GM12878 (cell line): ENCODE data around the gene FAM193A. TPM values are rescaled to one million over a fixed set of nuclear protein-coding genes. Genes with fewer than 3 reads are reported as not detected.

Experiments used
- ATAC-seq: fragments of 200-7000 bp; cut with Tn5 transposase; 3 replicates; pipeline ENCODE4 v1.9.1; 2020; ENCODE audit warnings: mild to moderate bottlenecking, moderate library complexity
- BruUV-seq: library from RNA; stranded (reverse); fragments of 400-500 nt; replicated peaks from 2 replicates; lab custom pipeline; 2021; lab: Mats Ljungman, UMichigan
- CTCF ChIA-PET: fragments of 300-600 bp; sonication (Branson Sonifier 250); formaldehyde crosslinking; extraction: SDS; loops from one replicate; lab custom pipeline; 2021; ENCODE audit warnings: inconsistent platforms; lab: Yijun Ruan, JAX
- POLR2A ChIA-PET: fragments of 350-600 bp; formaldehyde crosslinking; extraction: SDS; loops from one replicate; lab custom pipeline; 2021; ENCODE audit warnings: inconsistent platforms; lab: Charles Lee
- RAD21 ChIA-PET: fragments of 300-600 bp; sonication (Branson Sonifier 250); formaldehyde crosslinking; loops from one replicate; lab custom pipeline; 2023; ENCODE audit warnings: antibody characterized with exemption; ENCODE audit not compliant: unreplicated experiment; lab: Charles Lee
- SMC1A ChIA-PET: fragments of 300-600 bp; sonication (Branson Sonifier 250); formaldehyde crosslinking; loops from one replicate; lab custom pipeline; 2023; ENCODE audit not compliant: unreplicated experiment, uncharacterized antibody; lab: Charles Lee
- DNase-seq: peaks from one replicate; pipeline ENCODE4 v3.0.0-alpha.2; 2011; ENCODE audit warnings: low read depth, low spot score
- FAIRE-seq: peaks from 3 replicates; lab custom pipeline; 2011; peaks lifted over from hg19 to GRCh38; lab: Jason Lieb, UNC
- H2AFZ ChIP-seq: 2 replicates; pipeline ENCODE4 v1.6.0; 2011; ENCODE audit warnings: low read depth, low read length, control low read depth; ENCODE audit not compliant: control insufficient read depth
- H3K27ac ChIP-seq: 2 replicates; pipeline ENCODE4 v1.5.1; 2011; ENCODE audit warnings: control low read depth; ENCODE audit not compliant: control insufficient read depth, insufficient read depth
- H3K27me3 ChIP-seq, 2 experiments: replicated peaks in 1 of 2; 2 replicates each; pipeline versions ENCODE4 v1.6.0 to v1.6.1; 2011; ENCODE audit warnings: low read length in 1 of 2; ENCODE audit not compliant: control insufficient read depth in 2 of 2, insufficient read depth in 2 of 2
- H3K36me3 ChIP-seq, 2 experiments: 2 replicates each; pipeline ENCODE4 v1.5.1; 2011; ENCODE audit warnings: low read length in 1 of 2; ENCODE audit not compliant: control insufficient read depth in 2 of 2, insufficient read depth in 2 of 2
- H3K4me1 ChIP-seq: 2 replicates; pipeline ENCODE4 v1.6.1; 2011; ENCODE audit warnings: mild to moderate bottlenecking, low read length, moderate library complexity, mixed read lengths; ENCODE audit not compliant: control insufficient read depth, insufficient read depth
- H3K4me2 ChIP-seq: 2 replicates; pipeline ENCODE4 v1.6.0; 2011; ENCODE audit warnings: control low read depth; ENCODE audit not compliant: control insufficient read depth, insufficient read depth
- H3K4me3 ChIP-seq: fragments of 200-600 bp; sonication (generic); 2 replicates; pipeline ENCODE4 v1.5.1; 2016
- H3K79me2 ChIP-seq: 2 replicates; pipeline ENCODE4 v1.6.0; 2011; ENCODE audit warnings: low read length; ENCODE audit not compliant: control insufficient read depth, insufficient read depth
- H3K9ac ChIP-seq: 2 replicates; pipeline ENCODE4 v1.8.0; 2011; ENCODE audit warnings: low read length, control low read depth, mixed read lengths; ENCODE audit not compliant: control insufficient read depth, insufficient read depth
- H3K9me3 ChIP-seq: replicated peaks from 3 replicates; pipeline ENCODE4 v1.5.1; 2011; ENCODE audit warnings: mild to moderate bottlenecking, low read length; ENCODE audit not compliant: control insufficient read depth, insufficient read depth
- H4K20me1 ChIP-seq: 2 replicates; pipeline ENCODE4 v1.6.0; 2011; ENCODE audit not compliant: control insufficient read depth, insufficient read depth
- CREM ChIP-seq: IDR thresholded peaks from 2 replicates; pipeline ENCODE4 v1.6.1; 2014; ENCODE audit warnings: antibody characterized with exemption, low read depth
- MTA2 ChIP-seq: fragments of 450-650 bp; IDR thresholded peaks from 2 replicates; pipeline ENCODE4 v1.6.1; 2016; ENCODE audit warnings: low read depth, mild to moderate bottlenecking, moderate library complexity
- NR2C2 ChIP-seq: IDR thresholded peaks from 2 replicates; pipeline ENCODE4 v1.6.1; 2011; ENCODE audit warnings: borderline replicate concordance, low read depth; ENCODE audit not compliant: control insufficient read depth, insufficient read length
- PML ChIP-seq: IDR thresholded peaks from 2 replicates; pipeline ENCODE4 v1.6.1; 2012; ENCODE audit warnings: low read length, inconsistent platforms
- SP1 ChIP-seq: IDR thresholded peaks from one replicate; pipeline ENCODE4 v1.6.1; 2011; ENCODE audit warnings: low read depth, low read length
- SUPT20H ChIP-seq: IDR thresholded peaks from 2 replicates; pipeline ENCODE4 v1.6.1; 2011; ENCODE audit warnings: low read depth, mild to moderate bottlenecking, low read length, moderate library complexity, borderline replicate concordance; ENCODE audit not compliant: control insufficient read depth
- YBX1 ChIP-seq: fragments of 450-650 bp; IDR thresholded peaks from 2 replicates; pipeline ENCODE4 v1.6.1; 2016; ENCODE audit warnings: antibody characterized with exemption
- ZBED1 ChIP-seq: IDR thresholded peaks from 2 replicates; pipeline ENCODE4 v1.6.1; 2016; ENCODE audit warnings: borderline replicate concordance
- WGBS: methylation state at CpG from one replicate; pipeline ENCODE4 v1.1.6; 2016; ENCODE audit warnings: low lambda C conversion rate; ENCODE audit not compliant: insufficient replicate concordance, insufficient coverage; ENCODE audit errors: missing lambda C conversion rate; 5-methylcytosine and 5-hydroxymethylcytosine counted together
- in situ Hi-C: fragments of 300-500 bp; cut with MboI; formaldehyde crosslinking; loops from 9 replicates; pipeline ENCODE4 v1.14.3; 2018; ENCODE audit warnings: mixed read lengths
- intact Hi-C: fragments of 100-400 bp; cut with micrococcal nuclease; formaldehyde crosslinking; loops from one replicate; pipeline ENCODE4 v1.14.2; 2022; ENCODE audit not compliant: unreplicated experiment
- polyA plus RNA-seq, 11 experiments: library from polyadenylated mRNA; depleted of rRNA in 4 of 11; unstranded in 6 of 11; stranded (reverse) in 5 of 11; fragments of >200 nt; fragmentation: Nextera tagmentation in 4 of 11; fragmentation: Illumina TruSeq in 1 of 11; extraction: Ambion mirVana in 4 of 11; extraction: Trizol in 1 of 11; gene quantifications; 1 replicate in 1 of 11; 2 replicates in 10 of 11; pipeline versions ENCODE4 v1.2.1 to v1.2.3, GENCODE V29; 2011 to 2016; ENCODE audit warnings: inconsistent platforms in 2 of 11, missing spikeins in 2 of 11, low read depth in 1 of 11
- total RNA-seq, 4 experiments: library from RNA; depleted of rRNA in 3 of 4; stranded (reverse); fragments of >200 nt in 3 of 4; fragmentation: Illumina TruSeq in 1 of 4; extraction: Trizol in 1 of 4; gene quantifications; 2 replicates each; pipeline versions ENCODE4 v1.2.1 to v1.2.3, GENCODE V29; 2013 to 2021
- TF ChIP-seq, protein P1 (sequence below): fragments of 450-650 bp; IDR thresholded peaks from 2 replicates; pipeline ENCODE4 v1.6.1; 2016; ENCODE audit warnings: mild to moderate bottlenecking
- TF ChIP-seq, protein P2 (sequence below): fragments of 450-650 bp; IDR thresholded peaks from 2 replicates; pipeline ENCODE4 v1.6.1; 2017; ENCODE audit warnings: mild to moderate bottlenecking, moderate library complexity
- TF ChIP-seq, protein P3 (sequence below): fragments of 450-650 bp; IDR thresholded peaks from 2 replicates; pipeline ENCODE4 v1.6.1; 2017; ENCODE audit warnings: antibody characterized with exemption, mild to moderate bottlenecking, moderate library complexity

Gene FAM193A
- total and polyA plus RNA-seq, 10 of the 15 experiments (the other 5 are each of a cell fraction or from before 2014, with no cell fraction given), result 0.52 to 23.3 (median 7.4) TPM

DNA sequence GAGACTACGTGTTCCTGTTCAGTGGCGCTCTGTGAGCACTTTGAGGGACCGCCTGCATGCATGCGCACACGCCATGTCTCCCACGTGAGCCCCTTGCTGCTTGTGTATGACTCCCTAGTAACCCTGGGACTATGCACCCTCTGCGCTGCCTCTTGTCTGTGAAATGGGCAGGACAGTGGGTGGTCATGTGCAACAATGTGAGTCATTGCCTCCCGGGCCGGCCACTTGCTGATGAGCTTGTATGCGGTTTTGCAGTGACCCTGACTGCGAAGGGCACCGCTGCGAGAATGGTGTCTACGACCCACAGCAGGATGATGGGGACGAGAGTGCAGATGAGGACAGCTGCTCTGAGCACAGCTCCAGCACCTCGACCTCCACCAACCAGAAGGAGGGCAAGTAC, 158.2 kb downstream of the FAM193A start (continued):
- TF ChIP-seq, protein P1, sequence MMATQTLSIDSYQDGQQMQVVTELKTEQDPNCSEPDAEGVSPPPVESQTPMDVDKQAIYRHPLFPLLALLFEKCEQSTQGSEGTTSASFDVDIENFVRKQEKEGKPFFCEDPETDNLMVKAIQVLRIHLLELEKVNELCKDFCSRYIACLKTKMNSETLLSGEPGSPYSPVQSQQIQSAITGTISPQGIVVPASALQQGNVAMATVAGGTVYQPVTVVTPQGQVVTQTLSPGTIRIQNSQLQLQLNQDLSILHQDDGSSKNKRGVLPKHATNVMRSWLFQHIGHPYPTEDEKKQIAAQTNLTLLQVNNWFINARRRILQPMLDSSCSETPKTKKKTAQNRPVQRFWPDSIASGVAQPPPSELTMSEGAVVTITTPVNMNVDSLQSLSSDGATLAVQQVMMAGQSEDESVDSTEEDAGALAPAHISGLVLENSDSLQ, result no peak
- TF ChIP-seq, all 136 proteins: peak for 0

DNA sequence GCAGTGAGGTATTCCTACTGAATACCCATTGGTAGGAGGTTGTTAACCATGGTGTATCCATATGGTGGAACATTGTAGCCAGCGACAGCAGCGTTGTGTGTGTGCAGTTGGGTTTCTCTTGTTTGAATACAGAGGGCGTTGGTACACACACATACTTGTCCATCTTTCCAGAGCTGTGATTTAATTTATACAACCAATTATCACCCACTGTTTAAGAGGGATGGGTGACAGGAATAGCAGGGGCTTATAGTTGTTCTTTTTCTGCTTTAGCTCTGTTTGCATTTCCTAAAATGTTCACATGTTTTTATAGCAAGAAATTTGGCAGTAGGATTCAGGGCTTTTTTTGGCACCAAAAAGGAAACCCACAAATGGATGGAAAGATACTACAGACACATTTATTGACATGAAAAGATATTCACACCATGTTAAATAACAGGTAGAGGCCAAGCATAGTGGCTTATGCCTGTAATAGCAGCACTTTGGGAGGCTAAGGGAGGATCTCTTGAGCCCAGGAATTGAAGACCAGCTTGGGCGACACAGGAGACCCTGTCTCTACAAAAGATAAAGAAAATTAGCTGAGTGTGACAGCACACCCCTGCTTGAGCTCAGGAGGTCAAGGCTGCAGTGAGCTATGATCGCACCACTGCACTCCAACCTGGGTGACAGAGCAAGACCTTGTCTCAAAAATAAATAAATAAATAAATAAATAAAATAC, 159.1 kb downstream of the FAM193A start:
- SMC1A ChIA-PET, result interaction anchor here (1.1 to 3.5 kb wide), 17 partner anchors 9 to 211 kb away, joined by 3 to 31 read pairs (median 5); partner anchors contain the start of gene TNIP2
- Histone ChIP-seq H4K20me1 (no peaks in the 10 kb centered on the region), H3K27ac (peak overlapping the region; percentile 90), H3K9ac (no peak overlapping the region), H3K4me2 (peak overlapping the region; percentile 41; the same call in 1 of the 2 replicates), H3K27me3 (no peaks in the 10 kb centered on the region), H3K4me1 (peaks cover 41% of the 10 kb centered on the region), H2AFZ (no peak overlapping the region), H3K4me3 (no peak overlapping the region), H3K36me3 (peaks cover 21 to 35% of the 10 kb centered on the region in 2 experiments), H3K79me2 (0 out of 2 replicates have a peak, but pooled peaks cover 2% of the 10 kb centered on the region), H3K9me3 (no peaks in the 10 kb centered on the region)
- CTCF ChIA-PET, result interaction anchor here (0.6 to 2.0 kb wide), 17 partner anchors 11 to 267 kb away, joined by 3 to 18 read pairs (median 3); partner anchors contain the start of gene TNIP2
- WGBS, result 41% methylated on average over 5 of the region's 5 CpGs
- RAD21 ChIA-PET, result interaction anchor here (0.7 to 2.5 kb wide), 22 partner anchors 8 to 259 kb away, joined by 3 to 24 read pairs (median 4); partner anchors contain the start of gene FAM193A
- POLR2A ChIA-PET, result interaction anchor here (0.5 to 2.0 kb wide), 13 partner anchors 9 to 241 kb away, joined by 3 to 15 read pairs (median 4); partner anchors contain the start of gene RNF4
- in situ Hi-C loops, result no loop called here
- intact Hi-C loops, result loop anchor here (1.0 to 5.0 kb wide), 2 partner anchors 51 to 267 kb away; partner anchors contain the start of genes GRK4 and NOP14
- ATAC-seq (peak; percentile 4; the same call in 1 of the 3 replicates), FAIRE-seq (no peak), DNase-seq (no peak)
- BruUV-seq, result no TSS peak
- TF ChIP-seq, protein P2, sequence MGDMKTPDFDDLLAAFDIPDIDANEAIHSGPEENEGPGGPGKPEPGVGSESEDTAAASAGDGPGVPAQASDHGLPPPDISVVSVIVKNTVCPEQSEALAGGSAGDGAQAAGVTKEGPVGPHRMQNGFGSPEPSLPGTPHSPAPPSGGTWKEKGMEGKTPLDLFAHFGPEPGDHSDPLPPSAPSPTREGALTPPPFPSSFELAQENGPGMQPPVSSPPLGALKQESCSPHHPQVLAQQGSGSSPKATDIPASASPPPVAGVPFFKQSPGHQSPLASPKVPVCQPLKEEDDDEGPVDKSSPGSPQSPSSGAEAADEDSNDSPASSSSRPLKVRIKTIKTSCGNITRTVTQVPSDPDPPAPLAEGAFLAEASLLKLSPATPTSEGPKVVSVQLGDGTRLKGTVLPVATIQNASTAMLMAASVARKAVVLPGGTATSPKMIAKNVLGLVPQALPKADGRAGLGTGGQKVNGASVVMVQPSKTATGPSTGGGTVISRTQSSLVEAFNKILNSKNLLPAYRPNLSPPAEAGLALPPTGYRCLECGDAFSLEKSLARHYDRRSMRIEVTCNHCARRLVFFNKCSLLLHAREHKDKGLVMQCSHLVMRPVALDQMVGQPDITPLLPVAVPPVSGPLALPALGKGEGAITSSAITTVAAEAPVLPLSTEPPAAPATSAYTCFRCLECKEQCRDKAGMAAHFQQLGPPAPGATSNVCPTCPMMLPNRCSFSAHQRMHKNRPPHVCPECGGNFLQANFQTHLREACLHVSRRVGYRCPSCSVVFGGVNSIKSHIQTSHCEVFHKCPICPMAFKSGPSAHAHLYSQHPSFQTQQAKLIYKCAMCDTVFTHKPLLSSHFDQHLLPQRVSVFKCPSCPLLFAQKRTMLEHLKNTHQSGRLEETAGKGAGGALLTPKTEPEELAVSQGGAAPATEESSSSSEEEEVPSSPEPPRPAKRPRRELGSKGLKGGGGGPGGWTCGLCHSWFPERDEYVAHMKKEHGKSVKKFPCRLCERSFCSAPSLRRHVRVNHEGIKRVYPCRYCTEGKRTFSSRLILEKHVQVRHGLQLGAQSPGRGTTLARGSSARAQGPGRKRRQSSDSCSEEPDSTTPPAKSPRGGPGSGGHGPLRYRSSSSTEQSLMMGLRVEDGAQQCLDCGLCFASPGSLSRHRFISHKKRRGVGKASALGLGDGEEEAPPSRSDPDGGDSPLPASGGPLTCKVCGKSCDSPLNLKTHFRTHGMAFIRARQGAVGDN, result no peak
- TF ChIP-seq SUPT20H, result no peak
- no peak for TF ChIP-seq YBX1
- TF ChIP-seq SP1, result no peak
- TF ChIP-seq PML, result no peak
- no peak for TF ChIP-seq CREM
- TF ChIP-seq, protein P3, sequence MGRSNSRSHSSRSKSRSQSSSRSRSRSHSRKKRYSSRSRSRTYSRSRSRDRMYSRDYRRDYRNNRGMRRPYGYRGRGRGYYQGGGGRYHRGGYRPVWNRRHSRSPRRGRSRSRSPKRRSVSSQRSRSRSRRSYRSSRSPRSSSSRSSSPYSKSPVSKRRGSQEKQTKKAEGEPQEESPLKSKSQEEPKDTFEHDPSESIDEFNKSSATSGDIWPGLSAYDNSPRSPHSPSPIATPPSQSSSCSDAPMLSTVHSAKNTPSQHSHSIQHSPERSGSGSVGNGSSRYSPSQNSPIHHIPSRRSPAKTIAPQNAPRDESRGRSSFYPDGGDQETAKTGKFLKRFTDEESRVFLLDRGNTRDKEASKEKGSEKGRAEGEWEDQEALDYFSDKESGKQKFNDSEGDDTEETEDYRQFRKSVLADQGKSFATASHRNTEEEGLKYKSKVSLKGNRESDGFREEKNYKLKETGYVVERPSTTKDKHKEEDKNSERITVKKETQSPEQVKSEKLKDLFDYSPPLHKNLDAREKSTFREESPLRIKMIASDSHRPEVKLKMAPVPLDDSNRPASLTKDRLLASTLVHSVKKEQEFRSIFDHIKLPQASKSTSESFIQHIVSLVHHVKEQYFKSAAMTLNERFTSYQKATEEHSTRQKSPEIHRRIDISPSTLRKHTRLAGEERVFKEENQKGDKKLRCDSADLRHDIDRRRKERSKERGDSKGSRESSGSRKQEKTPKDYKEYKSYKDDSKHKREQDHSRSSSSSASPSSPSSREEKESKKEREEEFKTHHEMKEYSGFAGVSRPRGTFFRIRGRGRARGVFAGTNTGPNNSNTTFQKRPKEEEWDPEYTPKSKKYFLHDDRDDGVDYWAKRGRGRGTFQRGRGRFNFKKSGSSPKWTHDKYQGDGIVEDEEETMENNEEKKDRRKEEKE, result no peak
- TF ChIP-seq ZBED1, result no peak
- TF ChIP-seq NR2C2, result no peak
- TF ChIP-seq MTA2, result no peak
